Panc1 (cell line): ENCODE results near the gene KLB. TPM values are rescaled to one million over a fixed set of nuclear protein-coding genes. Genes with fewer than 3 reads are reported as not detected.

ENCODE experiments used
- ATAC-seq: fragments of 200-7000 bp; cut with Tn5 transposase; 2 replicates; pipeline ENCODE4 v1.9.1; 2020; ENCODE audit warnings: mild to moderate bottlenecking, moderate library complexity
- BruUV-seq: library from RNA; stranded (reverse); fragments of 400-500 nt; replicated peaks from 2 replicates; lab custom pipeline; 2021; lab: Mats Ljungman, UMichigan
- CTCF ChIA-PET: fragments of 300-600 bp; sonication (Branson Sonifier 250); formaldehyde crosslinking; loops from one replicate; lab custom pipeline; 2022; ENCODE audit warnings: antibody characterized with exemption; lab: Charles Lee
- POLR2A ChIA-PET: fragments of 300-600 bp; sonication (Branson Sonifier 250); formaldehyde crosslinking; loops from one replicate; lab custom pipeline; 2022; ENCODE audit warnings: antibody characterized with exemption; lab: Charles Lee
- DNase-seq: peaks from one replicate; pipeline ENCODE4 v3.0.0-alpha.2; 2010; ENCODE audit warnings: low read depth, low spot score
- H3K27ac ChIP-seq: 2 replicates; pipeline ENCODE4 v1.5.1; 2011; ENCODE audit warnings: mild to moderate bottlenecking, low read length, inconsistent platforms
- H3K27me3 ChIP-seq: fragments of 200-500 bp; sonication (Bioruptor generic); 2 replicates; pipeline ENCODE4 v1.6.0; 2014; ENCODE audit warnings: low read length, inconsistent platforms; ENCODE audit not compliant: control insufficient read depth, insufficient read depth
- H3K36me3 ChIP-seq: fragments of 200-500 bp; sonication (Bioruptor generic); 2 replicates; pipeline ENCODE4 v1.5.1; 2014; ENCODE audit warnings: inconsistent platforms, mild to moderate bottlenecking, low read length, moderate library complexity; ENCODE audit not compliant: control insufficient read depth, insufficient read depth
- H3K4me1 ChIP-seq: 2 replicates; pipeline ENCODE4 v1.5.1; 2011; ENCODE audit warnings: inconsistent platforms, mild to moderate bottlenecking, low read length, moderate library complexity; ENCODE audit not compliant: control insufficient read depth, insufficient read depth
- H3K4me3 ChIP-seq, 2 experiments: 2 replicates each; pipeline ENCODE4 v1.5.1; 2011 to 2012; ENCODE audit warnings: low read depth in 2 of 2, low read length in 2 of 2, mild to moderate bottlenecking in 2 of 2, inconsistent platforms in 1 of 2, moderate library complexity in 1 of 2
- H3K9me3 ChIP-seq: fragments of 200-500 bp; sonication (Bioruptor generic); 2 replicates; pipeline ENCODE4 v1.5.1; 2014; ENCODE audit warnings: low read depth, mild to moderate bottlenecking, inconsistent platforms, low read length, moderate library complexity; ENCODE audit not compliant: control insufficient read depth, insufficient read depth
- CTCF ChIP-seq: fragments of 450-650 bp; IDR thresholded peaks from 2 replicates; pipeline ENCODE4 v1.5.1; 2017; ENCODE audit warnings: mild to moderate bottlenecking
- POLR2AphosphoS5 ChIP-seq: IDR thresholded peaks from 2 replicates; pipeline ENCODE4 v1.6.1; 2012; ENCODE audit warnings: mild to moderate bottlenecking, low read depth, low read length, moderate library complexity
- REST ChIP-seq, 2 experiments: IDR thresholded peaks; 2 replicates each; pipeline ENCODE4 v1.6.1; 2011 to 2012; ENCODE audit warnings: low read depth in 2 of 2, control low read depth in 1 of 2, low read length in 1 of 2, mild to moderate bottlenecking in 1 of 2, moderate library complexity in 1 of 2; ENCODE audit not compliant: insufficient read depth in 1 of 2
- SIN3A ChIP-seq: IDR thresholded peaks from 2 replicates; pipeline ENCODE4 v1.6.1; 2012; ENCODE audit warnings: low read depth, mild to moderate bottlenecking, low read length, moderate library complexity, borderline replicate concordance; ENCODE audit not compliant: insufficient read depth
- TCF7L2 ChIP-seq: IDR thresholded peaks from 2 replicates; pipeline ENCODE4 v1.6.1; 2011; ENCODE audit warnings: mild to moderate bottlenecking, low read depth, low read length, inconsistent platforms
- in situ Hi-C: cut with HindIII; loops from 2 replicates; pipeline ENCODE4 v1.10.0; 2016; ENCODE audit warnings: low sequenced_read_pairs, low pct_unique_long_range_greater_than_20kb
- intact Hi-C: fragments of 100-400 bp; cut with micrococcal nuclease; formaldehyde crosslinking; loops from one replicate; pipeline ENCODE4 v1.10.0; 2022; ENCODE audit not compliant: unreplicated experiment
- total RNA-seq: library from RNA; stranded (reverse); gene quantifications from one replicate; pipeline ENCODE4 v1.2.1, GENCODE V29; 2021; ENCODE audit not compliant: unreplicated experiment

Gene KLB
- total RNA-seq, 1 experiment from 2014 or later = not detected

- POLR2A ChIA-PET = interaction anchor here (0.5 kb wide), 1 partner anchor 187 kb away, joined by 4 read pairs; no protein-coding TSS in a partner anchor
- peaks cover 6% of the 10 kb centered on the region for H3K36me3 ChIP-seq
- intact Hi-C loops = loop anchor here (5.0 kb wide), 1 partner anchor 188 kb away; no protein-coding TSS in a partner anchor
- CTCF ChIA-PET = interaction anchor here (0.7 to 1.3 kb wide), 4 partner anchors 27 to 320 kb away, joined by 3 read pairs; partner anchors contain the start of gene UGDH
- no peak overlapping the region for H3K4me3 ChIP-seq
- TF ChIP-seq POLR2AphosphoS5 (no peak), CTCF (peak; percentile 75)
- ATAC-seq = peak; percentile 73
- H3K4me1 ChIP-seq = no peaks in the 10 kb centered on the region
- H3K27me3 ChIP-seq = no peaks in the 10 kb centered on the region
- in situ Hi-C loops = no loop called here
- peak; percentile 64 for DNase-seq
- H3K9me3 ChIP-seq = no peaks in the 10 kb centered on the region
- no TSS peak for BruUV-seq
- peak overlapping the region; percentile 44 for H3K27ac ChIP-seq
Observed at GRCh38 chr4:39469429-39470077, 62.8 kb downstream of the KLB start.

- in situ Hi-C loops (no loop called here), intact Hi-C loops (loop anchor here (5.0 kb wide), 1 partner anchor 187 kb away; no protein-coding TSS in a partner anchor)
- ChIA-PET POLR2A (no interaction called here), CTCF (no interaction called here)
- no peak for TF ChIP-seq SIN3A
- no peak for TF ChIP-seq POLR2AphosphoS5
- TF ChIP-seq REST (IDR thresholded peaks at IDR 0.05; ENCODE audit: insufficient read depth in 1 of 2, low read depth in 2 of 2, low read length in 1 of 2) = no peak
- no peak for TF ChIP-seq TCF7L2
- no peak for TF ChIP-seq CTCF
- Histone ChIP-seq H3K27me3 (no peaks in the 10 kb centered on the region), H3K27ac (no peak overlapping the region), H3K9me3 (no peaks in the 10 kb centered on the region), H3K4me3 (no peak overlapping the region), H3K4me1 (no peaks in the 10 kb centered on the region), H3K36me3 (peaks cover 6% of the 10 kb centered on the region)
- DNase-seq (no peak), ATAC-seq (no peak)
- no TSS peak for BruUV-seq
Observed at GRCh38 chr4:39470402-39470801, 63.7 kb downstream of the KLB start.
